Esophagus squamous epithelium (tissue), 5 donors: Measurements from ENCODE around the gene CHI3L1. TPM values are rescaled to one million over a fixed set of nuclear protein-coding genes. Genes with fewer than 3 reads are reported as not detected.

Source experiments
- DNase-seq: peaks from one replicate; lab custom pipeline; 2025; lab: John Stamatoyannopoulos, UW
- H3K27ac ChIP-seq, 4 donors: fragments of 200-600 bp; sonication (generic); one replicate each; pipeline ENCODE4 v1.5.1; 2016 to 2019; ENCODE audit warnings: mild to moderate bottlenecking in 1 of 4
- H3K27me3 ChIP-seq, 4 donors: fragments of 200-600 bp; sonication (generic); 1 replicate in 3 of 4; 2 replicates in 1 of 4; pipeline versions ENCODE4 v1.5.1 to v1.6.0; 2017 to 2021; ENCODE audit warnings: antibody characterized with exemption in 1 of 4
- H3K36me3 ChIP-seq, 3 donors: fragments of 200-600 bp; sonication (generic); one replicate each; pipeline ENCODE4 v1.5.1; 2016 to 2019
- H3K4me1 ChIP-seq, 3 donors: fragments of 200-600 bp; sonication (generic); one replicate each; pipeline ENCODE4 v1.5.1; 2017 to 2019
- H3K4me3 ChIP-seq, 4 donors: fragments of 200-600 bp; sonication (generic); 1 replicate in 3 of 4; 2 replicates in 1 of 4; pipeline ENCODE4 v1.5.1; 2016 to 2019; ENCODE audit warnings: mild to moderate bottlenecking in 2 of 4, moderate library complexity in 1 of 4
- H3K9me3 ChIP-seq, 3 donors: fragments of 200-600 bp; sonication (generic); one replicate each; pipeline ENCODE4 v1.5.1; 2016 to 2019
- CTCF ChIP-seq, 6 experiments: fragments of 450-650 bp in 4 of 6; fragments of 200-600 bp in 2 of 6; sonication (generic) in 2 of 6; IDR thresholded peaks; one replicate each; pipeline ENCODE4 v1.5.1; 2016 to 2019; ENCODE audit warnings: antibody characterized with exemption in 6 of 6, mild to moderate bottlenecking in 4 of 6, moderate library complexity in 4 of 6
- POLR2A ChIP-seq, 4 donors: fragments of 450-650 bp; IDR thresholded peaks; one replicate each; pipeline ENCODE4 v1.6.1; 2017; ENCODE audit warnings: antibody characterized with exemption in 4 of 4, mild to moderate bottlenecking in 4 of 4, moderate library complexity in 3 of 4
- WGBS, 2 donors: methylation state at CpG; one replicate each; pipeline ENCODE4 v1.1.5; 2018; 5-methylcytosine and 5-hydroxymethylcytosine counted together
- intact Hi-C: fragments of 100-400 bp; cut with DNase I; formaldehyde crosslinking; loops from one replicate; pipeline ENCODE4 v1.15.0; 2022
- total RNA-seq, 4 donors: library from RNA; depleted of rRNA; stranded (reverse); fragments of >200 nt; gene quantifications; one replicate each; pipeline ENCODE4 v1.1.0, GENCODE V29; 2016
- donor health status: DM: yes; HTN: yes; CAD: no.

Gene CHI3L1
- total RNA-seq, 4 donors from 2014 or later, result 0.38 to 10.9 (median 9.1) TPM

DNA sequence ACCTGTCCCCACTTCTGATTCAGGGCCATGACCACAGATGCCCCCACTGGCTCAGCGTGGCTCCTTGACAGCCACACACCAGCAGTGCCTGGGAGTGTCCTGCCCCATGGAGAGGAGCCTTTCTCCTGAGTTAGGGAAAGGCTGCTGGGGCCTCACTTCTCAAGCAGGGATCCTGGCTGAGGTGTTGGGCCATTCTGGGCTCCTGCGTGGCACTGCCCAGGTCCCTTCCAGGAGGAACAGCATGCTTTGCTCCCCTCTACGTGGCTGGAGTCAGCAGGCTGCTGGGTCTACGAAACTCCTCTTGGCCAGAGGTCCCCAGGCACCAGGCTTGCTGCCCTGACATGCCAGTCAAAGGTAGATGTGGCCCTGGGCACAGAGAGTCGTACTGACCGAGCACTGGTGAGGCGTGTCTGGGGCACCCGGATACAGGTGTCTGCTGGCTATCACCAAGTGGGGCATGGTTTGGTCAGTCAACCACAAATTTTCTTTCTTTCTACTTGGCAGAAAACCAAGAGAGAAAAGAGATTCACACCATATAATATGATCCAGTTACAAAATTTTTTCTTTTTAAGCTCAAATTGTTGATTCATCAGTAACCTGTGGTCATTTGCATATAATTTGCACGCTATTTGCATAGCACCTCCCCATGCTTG is 54.8 kb downstream of the CHI3L1 start:
- DNase-seq, result no peak
- no peaks in the 10 kb centered on the region for H3K36me3 ChIP-seq
- no peaks in the 10 kb centered on the region for H3K9me3 ChIP-seq
- no peak overlapping the region for H3K4me3 ChIP-seq
- intact Hi-C loops, result no loop called here
- peaks cover 13 to 39% (median 17%) of the 10 kb centered on the region in 3 donors for H3K4me1 ChIP-seq
- 71 to 75% methylated on average over 1 to 6 of the region's 9 CpGs for WGBS, 2 donors
- TF ChIP-seq POLR2A (IDR thresholded peaks at IDR 0.05) (no peak), CTCF (IDR thresholded peaks at IDR 0.05) (no peak)
- H3K27me3 ChIP-seq, result peaks cover 0 to 36% (median 0%) of the 10 kb centered on the region in 4 donors
- H3K27ac ChIP-seq, result no peak overlapping the region

- Histone ChIP-seq H3K27ac (no peak overlapping the region), H3K4me1 (peaks cover 13 to 50% (median 21%) of the 10 kb centered on the region in 3 donors), H3K36me3 (no peaks in the 10 kb centered on the region), H3K9me3 (no peaks in the 10 kb centered on the region), H3K4me3 (no peak overlapping the region), H3K27me3 (peaks cover 0 to 48% (median 0%) of the 10 kb centered on the region in 4 donors)
- intact Hi-C loops, result no loop called here
- 58% methylated on average over 3 of the region's 3 CpGs; no CpG with 5 or more reads in 1 of the 2 donors for WGBS, 2 donors
- no peak for DNase-seq
- no peak for TF ChIP-seq CTCF (IDR thresholded peaks at IDR 0.05)
- TF ChIP-seq POLR2A (IDR thresholded peaks at IDR 0.05), result no peak
Observed at GRCh38 chr1:203130358-203130985, 56.0 kb downstream of the CHI3L1 start.

DNA sequence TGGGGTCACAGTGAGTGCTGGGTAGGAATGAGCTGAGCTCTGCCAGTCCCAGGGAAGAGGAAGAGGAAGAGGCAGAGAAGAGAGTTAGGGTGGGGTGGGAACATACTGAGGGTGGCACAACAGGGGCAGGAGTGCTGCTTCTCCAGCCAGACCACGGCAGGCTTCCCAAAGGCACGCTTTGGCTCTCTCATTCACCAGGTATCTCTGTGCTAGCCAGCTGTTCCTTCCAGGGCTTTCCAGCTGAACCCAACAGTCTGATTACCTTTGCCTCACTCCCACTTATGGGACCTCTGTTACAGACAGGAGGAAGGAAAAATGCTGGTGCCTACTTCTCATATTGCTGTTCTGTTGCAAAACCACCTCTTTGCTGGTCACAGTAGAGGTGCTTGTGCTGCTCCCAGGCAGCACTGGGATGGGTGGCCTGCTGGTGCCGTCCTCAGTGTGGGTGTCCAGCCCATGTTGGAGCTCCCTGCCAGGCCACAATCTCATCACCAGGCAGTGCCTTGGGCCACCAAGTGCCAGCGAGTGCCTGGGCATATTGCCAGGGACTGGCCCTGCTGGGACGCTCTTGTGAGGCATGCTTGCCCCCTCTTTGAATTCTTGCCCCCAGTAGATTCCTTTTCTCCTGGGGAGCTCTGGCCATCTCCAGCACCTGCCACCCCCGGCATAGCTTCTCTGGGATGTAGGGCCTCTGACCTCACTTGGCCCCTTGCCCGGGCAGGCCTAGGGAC is 56.8 kb downstream of the CHI3L1 start:
- DNase-seq, result no peak
- no peak overlapping the region for H3K27ac ChIP-seq
- WGBS, 2 donors, result 58% methylated on average over 5 to 7 of the region's 7 CpGs
- peaks cover 13 to 50% (median 21%) of the 10 kb centered on the region in 3 donors for H3K4me1 ChIP-seq
- H3K36me3 ChIP-seq, result no peaks in the 10 kb centered on the region
- no peaks in the 10 kb centered on the region for H3K9me3 ChIP-seq
- TF ChIP-seq CTCF (IDR thresholded peaks at IDR 0.05), result no peak
- TF ChIP-seq POLR2A (IDR thresholded peaks at IDR 0.05), result no peak
- intact Hi-C loops, result no loop called here
- no peak overlapping the region for H3K4me3 ChIP-seq
- peaks cover 0 to 56% (median 0%) of the 10 kb centered on the region in 4 donors for H3K27me3 ChIP-seq

Other genes with a start within 250 kb of the CHI3L1 start
- gene ADIPOR1, start 228.4 kb downstream of the CHI3L1 start, total RNA-seq, result 100 to 1,000 TPM in 3 of 4 donors, 10 to 100 TPM in 1; 94.0 to 114 (median 107) TPM
- gene CYB5R1, start 219.4 kb downstream of the CHI3L1 start, total RNA-seq, result 100 to 1,000 TPM in 1 of 4 donors, 10 to 100 TPM in 3; 52.6 to 103 (median 73.1) TPM
- gene TMEM183A, start 179.3 kb downstream of the CHI3L1 start, total RNA-seq, result 10 to 100 TPM; 39.4 to 77.4 (median 66.5) TPM
- 1 to 10 TPM in 2 of 4 donors, under 1 TPM in 2; 0.35 to 1.7 (median 0.93) TPM for gene PPFIA4, start 160.2 kb downstream of the CHI3L1 start, total RNA-seq
- not detected for gene MYOG, start 100.7 kb downstream of the CHI3L1 start, total RNA-seq
- 1 to 10 TPM in 1 of 4 donors, under 1 TPM in 2, not detected in 1; 0.64 to 1.7 (median 0.66) TPM for gene ADORA1, start 59.0 kb downstream of the CHI3L1 start, total RNA-seq
- not detected for gene MYBPH, start 10.9 kb downstream of the CHI3L1 start, total RNA-seq
- gene CHIT1, start 43.0 kb upstream of the CHI3L1 start, total RNA-seq, result under 1 TPM in 1 of 4 donors, not detected in 3; 1.00 TPM
- 10 to 100 TPM; 29.7 to 46.2 (median 41.3) TPM for gene BTG2, start 118.8 kb upstream of the CHI3L1 start, total RNA-seq
- gene FMOD, start 164.4 kb upstream of the CHI3L1 start, total RNA-seq, result 10 to 100 TPM in 2 of 4 donors, 1 to 10 TPM in 2; 4.3 to 29.9 (median 9.9) TPM